Common myeloid progenitor, CD34-positive (primary cell): ENCODE measurements around the gene RIN3.
A peak's percentile ranks its signal among the peaks of the same experiment; 100 is the strongest.

Source experiments
- CTCF ChIA-PET: fragments of 350-600 bp; sonication (Branson Sonifier 250); formaldehyde crosslinking; loops from one replicate; lab custom pipeline; 2021; ENCODE audit warnings: antibody characterized with exemption; lab: Charles Lee
- POLR2A ChIA-PET: fragments of 350-600 bp; sonication (Branson Sonifier 250); formaldehyde crosslinking; loops from one replicate; lab custom pipeline; 2021; ENCODE audit warnings: antibody characterized with exemption; lab: Charles Lee
- DNase-seq, 3 donors: peaks; one replicate each; pipeline versions ENCODE4 v3.0.0 to v3.0.0-alpha.2; 2013
- H3K27ac ChIP-seq, 2 experiments: 1 replicate in 1 of 2; 2 replicates in 1 of 2; pipeline ENCODE4 v1.7.0; 2013; ENCODE audit warnings: inconsistent platforms in 2 of 2, low read length in 2 of 2, mild to moderate bottlenecking in 2 of 2, low read depth in 1 of 2, moderate library complexity in 1 of 2; ENCODE audit not compliant: severe bottlenecking in 2 of 2, insufficient read depth in 1 of 2, poor library complexity in 1 of 2
- H3K27me3 ChIP-seq, 5 experiments: replicated peaks in 2 of 5; 1 replicate in 3 of 5; 2 replicates in 2 of 5; pipeline versions ENCODE4 v1.6.1 to v1.7.0; 2013; ENCODE audit warnings: low read length in 4 of 5, mild to moderate bottlenecking in 2 of 5, moderate library complexity in 2 of 5, inconsistent platforms in 1 of 5; ENCODE audit not compliant: insufficient read depth in 5 of 5, control insufficient read depth in 4 of 5
- H3K36me3 ChIP-seq, 4 experiments: 1 replicate in 2 of 4; 2 replicates in 2 of 4; pipeline versions ENCODE4 v1.6.1 to v1.7.0; 2013; ENCODE audit warnings: low read length in 3 of 4, control low read depth in 1 of 4, mild to moderate bottlenecking in 1 of 4; ENCODE audit not compliant: control insufficient read depth in 4 of 4, insufficient read depth in 4 of 4
- H3K4me1 ChIP-seq, 4 experiments: 1 replicate in 3 of 4; 2 replicates in 1 of 4; pipeline versions ENCODE4 v1.6.1 to v1.7.1; 2013; ENCODE audit warnings: low read length in 3 of 4, mild to moderate bottlenecking in 3 of 4, control low read depth in 1 of 4, inconsistent platforms in 1 of 4, moderate library complexity in 1 of 4; ENCODE audit not compliant: control insufficient read depth in 4 of 4, insufficient read depth in 4 of 4; ENCODE audit errors: control extremely low read depth in 1 of 4
- H3K4me3 ChIP-seq, 7 experiments: 1 replicate in 4 of 7; 2 replicates in 3 of 7; pipeline versions ENCODE4 v1.5.1 to v1.7.0; 2013; ENCODE audit warnings: mild to moderate bottlenecking in 7 of 7, low read length in 6 of 7, moderate library complexity in 6 of 7, inconsistent platforms in 2 of 7, low read depth in 2 of 7, control low read depth in 1 of 7; ENCODE audit not compliant: insufficient read depth in 4 of 7, control insufficient read depth in 1 of 7; ENCODE audit errors: extremely low read depth in 1 of 7
- H3K9me3 ChIP-seq, 5 experiments: 1 replicate in 4 of 5; 2 replicates in 1 of 5; pipeline versions ENCODE4 v1.6.1 to v1.7.1; 2013; ENCODE audit warnings: low read length in 4 of 5, mild to moderate bottlenecking in 2 of 5, inconsistent platforms in 1 of 5, low read depth in 1 of 5, moderate library complexity in 1 of 5; ENCODE audit not compliant: control insufficient read depth in 4 of 5, insufficient read depth in 2 of 5; ENCODE audit errors: control extremely low read depth in 1 of 5
- WGBS: methylation state at CpG from one replicate; pipeline ENCODE4 v1.1.5; 2013; ENCODE audit not compliant: insufficient coverage; 5-methylcytosine and 5-hydroxymethylcytosine counted together

The RIN3 gene

GRCh38 chr14:92560106-92560865 is 46.7 kb downstream of the RIN3 start:
- no peak for DNase-seq
- no peak overlapping the region for H3K27ac ChIP-seq
- ChIA-PET POLR2A (no interaction called here), CTCF (interaction anchor here (0.7 to 1.3 kb wide), 2 partner anchors 16 to 26 kb away, joined by 3 read pairs; no protein-coding TSS in a partner anchor)
- over 99% methylated on average over 13 of the region's 15 CpGs for WGBS
- H3K4me3 ChIP-seq = no peak overlapping the region
- H3K9me3 ChIP-seq = no peaks in the 10 kb centered on the region
- no peaks in the 10 kb centered on the region for H3K27me3 ChIP-seq
- H3K36me3 ChIP-seq = peaks cover 3 to 50% (median 17%) of the 10 kb centered on the region in 4 experiments
- peaks cover under 1 to 37% (median 26%) of the 10 kb centered on the region in 4 experiments for H3K4me1 ChIP-seq

GRCh38 chr14:92561906-92562479 is 48.4 kb downstream of the RIN3 start:
- H3K9me3 ChIP-seq = peaks cover 0 to 6% (median 1%) of the 10 kb centered on the region in 5 experiments
- H3K27ac ChIP-seq = no peak overlapping the region
- peaks cover 0 to 27% (median 16%) of the 10 kb centered on the region in 4 experiments for H3K4me1 ChIP-seq
- POLR2A ChIA-PET = no interaction called here
- CTCF ChIA-PET = no interaction called here
- DNase-seq = no peak
- WGBS = 98% methylated on average over 5 of the region's 6 CpGs
- H3K4me3 ChIP-seq = no peak overlapping the region
- H3K27me3 ChIP-seq = no peaks in the 10 kb centered on the region
- H3K36me3 ChIP-seq = peaks cover 6 to 53% (median 24%) of the 10 kb centered on the region in 4 experiments

- Histone ChIP-seq H3K9me3 (peaks cover 0 to 9% (median 5%) of the 10 kb centered on the region in 5 experiments), H3K4me1 (peaks cover 0 to 28% (median 16%) of the 10 kb centered on the region in 4 experiments), H3K4me3 (no peak overlapping the region), H3K36me3 (peaks cover 6 to 53% (median 18%) of the 10 kb centered on the region in 4 experiments), H3K27me3 (no peaks in the 10 kb centered on the region), H3K27ac (no peak overlapping the region)
- peak in 2 of 3 donors; percentile 80 to 86 for DNase-seq
- ChIA-PET POLR2A (interaction anchor here (0.9 kb wide), 1 partner anchor 13 kb away, joined by 4 read pairs; no protein-coding TSS in a partner anchor), CTCF (interaction anchor here (0.8 to 4.4 kb wide), 6 partner anchors 13 to 141 kb away, joined by 3 to 22 read pairs (median 4); no protein-coding TSS in a partner anchor)
- WGBS = 0% methylated on average over 1 of the region's 1 CpG
These were observed 49.8 kb downstream of the RIN3 start for GRCh38 chr14:92563359-92563758.

- no peak for DNase-seq
- Histone ChIP-seq H3K4me1 (peaks cover 0 to 32% (median 16%) of the 10 kb centered on the region in 4 experiments), H3K36me3 (peaks cover 6 to 55% (median 18%) of the 10 kb centered on the region in 4 experiments), H3K9me3 (peaks cover 0 to 9% (median 5%) of the 10 kb centered on the region in 5 experiments), H3K4me3 (no peak overlapping the region), H3K27ac (no peak overlapping the region), H3K27me3 (no peaks in the 10 kb centered on the region)
- WGBS = 88% methylated on average over 1 of the region's 1 CpG
- ChIA-PET CTCF (interaction anchor here (0.7 to 4.4 kb wide), 8 partner anchors 12 to 141 kb away, joined by 3 to 22 read pairs (median 4); no protein-coding TSS in a partner anchor), POLR2A (interaction anchor here (0.9 kb wide), 1 partner anchor 12 kb away, joined by 4 read pairs; no protein-coding TSS in a partner anchor)
These were observed 50.2 kb downstream of the RIN3 start for GRCh38 chr14:92563765-92564285.

GRCh38 chr14:92564344-92565039 is 50.9 kb downstream of the RIN3 start:
- Histone ChIP-seq H3K36me3 (peaks cover 6 to 54% (median 16%) of the 10 kb centered on the region in 4 experiments), H3K4me3 (no peak overlapping the region), H3K4me1 (peaks cover 0 to 33% (median 16%) of the 10 kb centered on the region in 4 experiments), H3K27me3 (no peaks in the 10 kb centered on the region), H3K27ac (no peak overlapping the region), H3K9me3 (peaks cover 0 to 9% (median 5%) of the 10 kb centered on the region in 5 experiments)
- ChIA-PET CTCF (interaction anchor here (0.7 to 4.4 kb wide), 10 partner anchors 10 to 140 kb away, joined by 3 to 22 read pairs (median 5); no protein-coding TSS in a partner anchor), POLR2A (no interaction called here)
- 100% methylated on average over 8 of the region's 13 CpGs for WGBS
- peak in 1 of 3 donors; percentile 56 for DNase-seq

- H3K4me1 ChIP-seq = peaks cover 0 to 37% (median 17%) of the 10 kb centered on the region in 4 experiments
- ChIA-PET CTCF (interaction anchor here (0.7 to 4.4 kb wide), 7 partner anchors 9 to 121 kb away, joined by 4 to 22 read pairs (median 5); no protein-coding TSS in a partner anchor), POLR2A (no interaction called here)
- no peak for DNase-seq
- H3K27me3 ChIP-seq = no peaks in the 10 kb centered on the region
- peaks cover 5 to 51% (median 13%) of the 10 kb centered on the region in 4 experiments for H3K36me3 ChIP-seq
- H3K9me3 ChIP-seq = peaks cover 0 to 9% (median 5%) of the 10 kb centered on the region in 5 experiments
- H3K27ac ChIP-seq = no peak overlapping the region
- H3K4me3 ChIP-seq = no peak overlapping the region
- 98% methylated on average over 4 of the region's 6 CpGs for WGBS
These were observed 51.6 kb downstream of the RIN3 start for GRCh38 chr14:92565040-92565717.
